SK-N-MC (cell line): ENCODE results near the gene KCNA10.

ENCODE experiments used
- EZH2 ChIP-seq: fragments of 200-600 bp; sonication (generic); IDR thresholded peaks from one replicate; pipeline ENCODE4 v1.6.1; 2017; ENCODE audit warnings: antibody characterized with exemption
- FOXP2 ChIP-seq: optimal IDR thresholded peaks from 2 replicates; pipeline ENCODE3; 2011; ENCODE audit warnings: mild to moderate bottlenecking, moderate library complexity; ENCODE audit not compliant: insufficient read depth; ENCODE audit errors: extremely low read length, control extremely low read depth
- POLR2AphosphoS5 ChIP-seq: IDR thresholded peaks from 2 replicates; pipeline ENCODE4 v1.6.1; 2012; ENCODE audit warnings: mild to moderate bottlenecking, low read depth, low read length, borderline replicate concordance

DNA sequence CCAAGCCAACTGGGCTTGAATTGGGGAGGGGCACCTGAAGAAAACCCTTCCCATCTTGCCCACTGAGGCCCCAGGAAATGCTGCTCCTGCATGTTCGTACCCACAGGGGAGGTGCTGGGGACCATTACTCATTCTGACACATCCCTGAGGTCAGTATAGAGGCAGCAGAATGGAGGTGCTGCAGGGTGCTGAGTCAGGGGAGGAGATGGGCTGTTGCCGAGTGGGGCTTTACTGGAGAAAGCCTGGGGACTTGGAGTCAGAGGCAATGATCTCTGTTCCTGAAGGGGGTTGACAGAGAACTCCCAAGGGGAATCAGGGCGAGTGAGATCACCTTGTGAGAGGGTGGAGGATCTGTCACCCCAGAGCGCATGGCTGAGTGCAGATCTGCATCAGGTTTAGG, 40.2 kb upstream of the KCNA10 start:
- TF ChIP-seq POLR2AphosphoS5 (no peak), EZH2 (no peak), FOXP2 (no peak)
